ENCODE data around the gene PIK3C3. TPM values are rescaled to one million over a fixed set of nuclear protein-coding genes. Genes with fewer than 3 reads are reported as not detected.
"Not testable (repeated sequence)": the region's sequence is repeated elsewhere in the genome, so short reads cannot be mapped to it uniquely, and the experiment has no call there.

The PIK3C3 gene
- polyA plus RNA-seq, 10 donors: 32.7 to 48.0 (median 39.0) TPM

GRCh38 chr18:41955688-41956087 is 654 bp downstream of the PIK3C3 start:
- no peak for DNase-seq

GRCh38 chr18:41959045-41959444 is 4.0 kb downstream of the PIK3C3 start:
- no peak for DNase-seq

- DNase-seq: no peak
Measured at GRCh38 chr18:41965634-41966255, 10.7 kb downstream of the PIK3C3 start.

DNA sequence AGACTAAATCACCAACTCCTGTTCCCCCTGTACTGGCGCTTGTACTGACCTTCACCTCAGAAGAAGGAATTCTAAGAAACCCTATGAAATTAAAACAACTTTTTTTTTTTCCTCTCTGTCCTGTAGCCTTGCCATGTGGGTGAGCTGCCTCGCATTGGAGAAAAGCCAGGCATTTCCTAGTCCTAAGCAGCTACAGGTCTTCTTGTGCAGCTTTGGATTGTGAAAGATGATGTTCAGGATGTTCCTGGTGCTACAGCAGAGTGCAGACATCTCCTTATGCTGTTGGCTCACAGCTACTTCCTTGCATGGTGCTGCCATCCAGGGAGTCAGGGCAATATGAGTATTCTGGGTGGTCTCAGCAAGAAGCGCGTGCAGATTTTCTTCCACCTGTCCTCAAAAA is 11.9 kb downstream of the PIK3C3 start:
- peak in 1 of 3 donors; percentile 18 for DNase-seq

GRCh38 chr18:41967680-41968079 is 12.6 kb downstream of the PIK3C3 start:
- DNase-seq: peak; percentile 20 to 45 (median 32)

DNA sequence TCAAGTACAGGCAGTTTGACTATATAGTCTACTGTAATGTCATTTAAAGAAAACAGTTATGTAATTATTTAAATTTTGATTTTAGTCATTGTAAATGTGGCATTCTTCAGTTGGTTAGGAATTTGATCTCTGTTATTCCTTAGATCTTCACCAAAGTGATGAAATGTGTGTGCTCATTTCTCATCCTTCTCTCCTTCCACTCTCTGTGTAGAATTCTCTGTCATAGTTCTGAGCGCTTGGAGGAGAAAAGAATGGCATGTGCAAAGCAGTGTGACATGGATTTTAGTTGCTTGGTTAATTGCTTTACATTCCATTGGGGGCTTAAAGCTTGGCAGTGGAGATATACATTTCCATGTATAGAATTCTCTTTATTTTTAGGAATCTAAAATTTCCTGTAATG is 14.8 kb downstream of the PIK3C3 start:
- no peak for DNase-seq

DNA sequence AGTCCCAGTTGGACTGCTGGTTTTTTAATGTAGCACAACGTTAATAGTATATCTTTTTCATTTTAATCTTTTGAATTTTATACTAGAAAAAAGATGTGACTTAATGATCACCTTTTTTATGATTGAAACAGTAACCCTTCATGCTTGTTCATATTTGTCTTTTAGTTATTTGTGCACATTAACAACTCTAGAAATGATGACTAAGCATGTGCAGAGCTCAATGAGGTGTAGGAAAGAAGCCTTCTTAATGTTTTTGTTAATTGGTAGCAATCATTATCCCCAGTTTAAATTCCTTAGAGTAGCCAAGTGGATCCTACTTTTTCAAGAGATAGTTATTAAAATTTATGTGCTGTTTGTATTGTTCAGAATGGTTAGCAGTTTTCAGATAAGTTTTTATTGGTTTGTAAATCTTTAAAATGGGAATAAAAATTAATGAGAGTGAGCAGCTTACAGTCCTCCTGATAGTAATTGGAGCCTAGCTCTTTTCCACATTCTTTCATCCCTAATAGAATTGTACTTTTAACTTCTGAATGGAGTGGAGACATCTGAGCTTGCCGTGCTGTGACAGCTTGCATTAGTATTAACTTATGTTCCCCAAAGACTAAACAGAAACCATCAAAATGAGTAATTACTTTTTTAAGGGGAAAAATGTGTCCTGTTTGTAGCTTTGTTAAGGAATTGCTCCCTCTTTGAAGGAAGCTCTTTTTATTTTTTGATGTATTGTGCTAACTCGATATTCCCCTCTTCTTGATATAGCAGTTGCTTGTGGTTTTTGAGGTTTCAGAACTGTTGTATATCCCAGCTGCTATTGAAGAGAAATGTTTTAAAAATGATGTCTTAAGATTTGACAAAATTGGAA is 17.3 kb downstream of the PIK3C3 start:
- no peak for DNase-seq

DNA sequence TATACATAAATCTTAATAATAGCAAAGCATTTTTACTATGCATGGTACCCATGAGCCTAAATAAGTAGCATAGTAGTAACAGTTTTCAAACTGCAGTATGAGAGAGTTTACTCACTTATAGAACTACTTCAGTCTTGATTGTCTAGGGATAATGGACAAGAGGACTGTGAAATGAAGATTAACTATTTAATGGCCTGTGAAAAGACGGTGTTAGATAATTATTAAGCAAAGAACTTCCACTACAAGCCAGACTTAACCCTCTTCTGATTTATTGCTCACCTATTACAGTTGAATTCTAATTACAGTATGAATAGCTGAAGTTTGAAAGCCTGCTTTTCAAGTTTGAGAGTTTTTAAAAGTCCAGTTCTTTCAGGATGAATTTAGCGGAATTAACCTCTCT is 18.9 kb downstream of the PIK3C3 start:
- no peak for DNase-seq

DNA sequence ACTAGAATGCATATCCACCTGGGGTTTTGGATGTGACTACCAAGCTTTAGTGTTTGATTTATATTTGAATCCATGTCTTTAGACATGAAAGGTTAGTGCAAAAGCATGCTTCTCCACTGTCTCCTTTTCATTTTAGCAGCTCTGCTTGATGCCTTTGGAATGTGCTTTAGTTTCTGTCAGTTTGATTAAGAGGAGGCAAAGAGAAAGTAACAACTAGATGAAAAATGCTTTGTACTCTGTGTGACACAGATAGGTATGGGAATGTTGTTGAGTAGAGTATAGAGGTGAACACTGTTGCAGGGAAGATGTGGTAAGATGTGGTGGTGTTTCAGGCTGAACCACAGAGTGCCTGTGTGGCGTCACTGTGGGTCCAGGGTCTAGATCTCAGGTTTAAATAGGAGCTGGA is 19.8 kb downstream of the PIK3C3 start:
- DNase-seq: no peak

DNA sequence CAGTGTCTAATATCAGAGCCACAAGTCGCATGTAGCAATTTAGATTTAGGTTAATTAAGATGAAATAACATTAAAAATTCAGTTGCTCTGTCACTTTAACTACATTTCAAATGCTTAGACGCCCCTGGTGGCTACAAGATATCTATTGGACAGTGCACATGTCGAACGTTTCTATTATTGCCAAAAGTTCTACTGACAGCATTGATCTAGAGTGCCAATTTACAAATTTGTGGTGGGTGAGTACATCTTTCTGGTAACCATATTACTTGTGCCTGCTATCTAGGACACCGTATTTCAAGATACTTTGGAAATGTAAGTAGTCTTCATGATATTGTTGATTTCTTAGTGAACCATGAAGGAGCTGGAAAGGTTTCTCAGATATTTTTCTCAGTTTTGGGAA is 20.2 kb downstream of the PIK3C3 start:
- no peak for DNase-seq

DNA sequence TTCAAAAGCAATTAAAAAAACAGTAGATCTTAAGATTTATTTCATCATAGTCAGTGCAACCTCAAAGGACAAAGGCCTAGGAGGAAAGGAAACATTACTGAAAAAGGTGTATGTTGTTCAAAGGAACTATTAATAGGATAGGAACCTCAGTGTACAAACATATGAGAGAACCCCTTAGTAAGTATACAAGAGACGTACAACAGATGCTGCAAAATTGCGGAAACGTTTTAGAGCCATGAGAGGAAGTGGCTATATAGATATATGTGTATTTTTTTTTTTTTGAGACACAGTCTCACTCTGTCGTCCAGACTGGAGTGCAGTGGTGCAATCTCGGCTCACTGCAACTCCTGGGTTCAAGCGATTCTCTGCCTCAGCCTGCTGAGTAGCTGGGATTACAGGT is 22.2 kb downstream of the PIK3C3 start:
- DNase-seq: no peak

- no peak for DNase-seq
Measured at GRCh38 chr18:41982942-41983660, 28.1 kb downstream of the PIK3C3 start.

DNA sequence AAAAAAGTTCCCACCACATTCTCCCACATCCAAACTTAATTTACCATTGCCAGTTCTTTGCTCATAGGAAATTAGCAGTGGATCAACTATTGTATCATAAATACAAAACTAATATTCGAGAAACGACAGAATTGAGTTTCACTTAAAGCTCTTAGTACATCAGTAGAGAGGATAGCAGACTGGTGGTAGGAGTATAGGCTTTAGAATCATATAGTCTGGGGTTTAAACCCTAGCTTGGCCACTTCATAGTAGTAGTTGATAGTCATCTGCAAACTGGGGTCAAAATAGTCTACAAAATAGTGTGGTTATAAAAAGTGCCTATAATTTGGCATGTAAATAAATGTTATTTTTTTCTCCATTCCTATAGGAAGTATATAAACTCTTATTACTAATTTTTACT is 30.9 kb downstream of the PIK3C3 start:
- no peak for DNase-seq

- DNase-seq: no peak
Measured at GRCh38 chr18:41989508-41989907, 34.5 kb downstream of the PIK3C3 start.

GRCh38 chr18:41992066-41992465 is 37.0 kb downstream of the PIK3C3 start:
- DNase-seq: no peak

GRCh38 chr18:41992703-41993102 is 37.7 kb downstream of the PIK3C3 start:
- no peak for DNase-seq

DNA sequence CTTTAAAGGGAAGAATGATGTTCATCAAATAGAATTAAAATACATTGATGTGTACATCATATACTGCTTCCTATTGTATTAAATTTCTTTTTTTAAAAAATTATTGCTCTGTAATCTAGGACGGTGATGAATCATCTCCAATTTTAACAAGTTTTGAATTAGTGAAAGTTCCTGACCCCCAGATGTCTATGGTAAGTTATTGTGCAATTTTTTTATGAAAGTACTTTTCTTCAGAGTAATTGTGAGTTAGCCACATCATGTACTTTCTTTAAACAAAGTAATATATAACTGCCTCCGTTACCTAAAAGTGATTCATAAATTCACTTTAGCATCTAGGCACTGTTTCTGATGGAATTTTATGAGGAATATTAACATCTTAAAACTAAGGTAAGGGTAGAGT is 38.1 kb downstream of the PIK3C3 start:
- DNase-seq: no peak

DNA sequence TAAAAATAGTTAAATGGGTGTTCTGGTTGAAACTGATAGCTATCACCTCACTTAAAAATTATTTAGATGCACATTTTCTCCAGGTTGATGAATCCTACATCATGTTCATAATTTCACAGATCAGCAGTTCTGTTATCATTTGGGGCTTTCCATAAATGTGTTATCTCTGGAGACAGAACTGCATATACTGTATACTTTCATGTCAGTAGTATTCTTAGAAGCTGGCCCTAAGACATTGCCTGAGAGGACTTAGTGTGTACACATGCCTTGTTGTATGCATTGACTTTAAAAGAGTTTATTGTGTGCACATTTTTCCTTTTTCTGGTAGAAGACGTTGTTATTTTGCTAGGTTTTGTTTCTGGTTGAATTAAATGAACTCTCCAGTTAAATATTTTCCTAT is 41.0 kb downstream of the PIK3C3 start:
- DNase-seq: no peak

DNA sequence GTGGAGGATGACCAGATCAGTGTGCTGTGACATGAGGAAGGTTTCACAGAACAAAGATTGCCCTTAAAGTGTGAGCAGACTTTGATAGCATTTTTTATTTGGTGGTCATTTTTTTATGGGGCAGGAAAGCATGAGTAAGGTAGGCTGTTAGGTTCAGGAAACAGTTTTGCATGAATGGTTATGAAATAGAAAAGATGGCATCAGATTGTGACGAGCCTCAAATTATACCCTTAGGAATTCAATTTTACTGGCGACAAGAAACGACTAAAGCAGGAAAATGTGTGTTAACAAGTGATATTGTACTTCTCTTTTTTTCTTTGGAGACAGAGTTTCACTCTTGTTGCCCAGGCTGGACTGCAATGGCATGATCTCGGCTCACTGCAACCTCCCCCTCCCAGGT is 44.7 kb downstream of the PIK3C3 start:
- DNase-seq: no peak

DNA sequence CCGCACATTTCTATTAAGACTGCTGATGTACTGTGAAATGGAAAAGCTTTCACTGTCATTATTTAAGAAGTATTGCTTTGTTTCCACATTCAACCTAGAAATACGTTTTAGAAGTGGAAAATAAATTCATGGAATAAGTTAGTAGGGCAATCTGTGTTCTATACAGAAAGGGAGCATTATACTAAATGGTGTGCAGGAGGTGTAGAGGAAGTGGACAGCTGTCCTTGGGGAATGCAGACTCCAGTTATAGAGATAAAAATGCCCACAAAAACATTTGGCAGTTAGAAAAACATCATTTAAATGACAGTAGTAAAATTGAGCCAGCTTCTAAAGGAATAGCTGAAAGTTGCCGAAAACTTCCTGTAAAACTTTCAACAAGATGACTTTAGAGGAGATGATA is 46.8 kb downstream of the PIK3C3 start:
- no peak for DNase-seq

- no peak for DNase-seq
Measured at GRCh38 chr18:42004653-42005052, 49.6 kb downstream of the PIK3C3 start.

DNA sequence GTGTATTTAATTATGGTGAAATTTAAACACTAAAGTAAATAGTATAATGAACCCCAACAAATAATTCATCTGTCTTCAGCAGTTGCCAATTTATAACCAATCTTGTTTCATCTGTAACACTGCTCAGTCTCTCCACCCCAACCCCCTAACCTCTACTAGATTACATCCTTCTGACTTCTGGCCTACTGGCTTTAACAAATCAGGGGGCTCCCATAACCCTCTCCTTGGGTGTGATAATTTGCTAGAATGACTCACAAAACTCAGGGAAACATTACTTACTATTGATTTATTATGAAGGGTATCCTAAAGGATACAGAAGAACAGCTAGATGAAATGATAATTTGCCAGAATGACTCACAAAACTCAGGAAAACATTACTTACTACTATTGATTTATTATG is 50.7 kb downstream of the PIK3C3 start:
- no peak for DNase-seq

- not testable (repeated sequence) for DNase-seq
Measured at GRCh38 chr18:42009457-42009856, 54.4 kb downstream of the PIK3C3 start.
